ENCODE results near the gene CHSY1.

- TF ChIP-seq, protein P1, sequence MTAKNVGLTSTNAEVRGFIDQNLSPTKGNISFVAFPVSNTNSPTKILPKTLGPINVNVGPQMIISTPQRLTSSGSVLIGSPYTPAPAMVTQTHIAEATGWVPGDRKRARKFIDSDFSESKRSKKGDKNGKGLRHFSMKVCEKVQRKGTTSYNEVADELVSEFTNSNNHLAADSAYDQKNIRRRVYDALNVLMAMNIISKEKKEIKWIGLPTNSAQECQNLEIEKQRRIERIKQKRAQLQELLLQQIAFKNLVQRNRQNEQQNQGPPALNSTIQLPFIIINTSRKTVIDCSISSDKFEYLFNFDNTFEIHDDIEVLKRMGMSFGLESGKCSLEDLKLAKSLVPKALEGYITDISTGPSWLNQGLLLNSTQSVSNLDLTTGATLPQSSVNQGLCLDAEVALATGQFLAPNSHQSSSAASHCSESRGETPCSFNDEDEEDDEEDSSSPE (CRISPR knock-in tag; IDR thresholded peaks at IDR 0.05) = no peak
- TF ChIP-seq ETS1 (CRISPR knock-in tag; IDR thresholded peaks at IDR 0.05) = no peak
- TF ChIP-seq EZH2 (conservative IDR thresholded peaks at IDR 0.05; ENCODE audit: low read depth, low read length) = no peak
- TF ChIP-seq ADNP (CRISPR knock-in tag; IDR thresholded peaks at IDR 0.05) = no peak
- TF ChIP-seq, protein P2, sequence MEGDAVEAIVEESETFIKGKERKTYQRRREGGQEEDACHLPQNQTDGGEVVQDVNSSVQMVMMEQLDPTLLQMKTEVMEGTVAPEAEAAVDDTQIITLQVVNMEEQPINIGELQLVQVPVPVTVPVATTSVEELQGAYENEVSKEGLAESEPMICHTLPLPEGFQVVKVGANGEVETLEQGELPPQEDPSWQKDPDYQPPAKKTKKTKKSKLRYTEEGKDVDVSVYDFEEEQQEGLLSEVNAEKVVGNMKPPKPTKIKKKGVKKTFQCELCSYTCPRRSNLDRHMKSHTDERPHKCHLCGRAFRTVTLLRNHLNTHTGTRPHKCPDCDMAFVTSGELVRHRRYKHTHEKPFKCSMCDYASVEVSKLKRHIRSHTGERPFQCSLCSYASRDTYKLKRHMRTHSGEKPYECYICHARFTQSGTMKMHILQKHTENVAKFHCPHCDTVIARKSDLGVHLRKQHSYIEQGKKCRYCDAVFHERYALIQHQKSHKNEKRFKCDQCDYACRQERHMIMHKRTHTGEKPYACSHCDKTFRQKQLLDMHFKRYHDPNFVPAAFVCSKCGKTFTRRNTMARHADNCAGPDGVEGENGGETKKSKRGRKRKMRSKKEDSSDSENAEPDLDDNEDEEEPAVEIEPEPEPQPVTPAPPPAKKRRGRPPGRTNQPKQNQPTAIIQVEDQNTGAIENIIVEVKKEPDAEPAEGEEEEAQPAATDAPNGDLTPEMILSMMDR (CRISPR knock-in tag; IDR thresholded peaks at IDR 0.05) = no peak
- TF ChIP-seq ZNF17 (CRISPR knock-in tag; IDR thresholded peaks at IDR 0.05) = no peak
- no peak for TF ChIP-seq SIX1 (CRISPR knock-in tag; IDR thresholded peaks at IDR 0.05; ENCODE audit: borderline replicate concordance)
- no peak for TF ChIP-seq TBL1XR1 (IDR thresholded peaks at IDR 0.05; ENCODE audit: borderline replicate concordance, low read length, partially characterized antibody)
- TF ChIP-seq HOXA5 (CRISPR knock-in tag; IDR thresholded peaks at IDR 0.05) = no peak
- TF ChIP-seq POLR2A (IDR thresholded peaks at IDR 0.05; ENCODE audit: insufficient read depth in 1 of 2, low read depth in 2 of 2, low read length in 2 of 2) = no peak
- TF ChIP-seq IRX3 (CRISPR knock-in tag; IDR thresholded peaks at IDR 0.05; ENCODE audit: borderline replicate concordance, low read depth) = no peak
- TF ChIP-seq SUZ12 (IDR thresholded peaks at IDR 0.05; ENCODE audit: low read depth, low read length) = no peak
- no peak for TF ChIP-seq KAT7 (CRISPR knock-in tag; IDR thresholded peaks at IDR 0.05; ENCODE audit: borderline replicate concordance)
- no peak for TF ChIP-seq POLR2AphosphoS5 (IDR thresholded peaks at IDR 0.05; ENCODE audit: low read depth, low read length)
Observed at GRCh38 chr15:101128221-101129015, 123.4 kb downstream of the CHSY1 start.

Data from HepG2 (cell line).